GM21528 (cell line): Measurements from ENCODE around the gene ZBP1.

ENCODE experiments used
- ATAC-seq: cut with Tn5 transposase; IDR thresholded peaks from one replicate; pipeline ENCODE4 v1.9.1; 2021; ENCODE audit warnings: mild to moderate bottlenecking, moderate library complexity; ENCODE audit not compliant: unreplicated experiment, low FRiP score

The ZBP1 gene

DNA sequence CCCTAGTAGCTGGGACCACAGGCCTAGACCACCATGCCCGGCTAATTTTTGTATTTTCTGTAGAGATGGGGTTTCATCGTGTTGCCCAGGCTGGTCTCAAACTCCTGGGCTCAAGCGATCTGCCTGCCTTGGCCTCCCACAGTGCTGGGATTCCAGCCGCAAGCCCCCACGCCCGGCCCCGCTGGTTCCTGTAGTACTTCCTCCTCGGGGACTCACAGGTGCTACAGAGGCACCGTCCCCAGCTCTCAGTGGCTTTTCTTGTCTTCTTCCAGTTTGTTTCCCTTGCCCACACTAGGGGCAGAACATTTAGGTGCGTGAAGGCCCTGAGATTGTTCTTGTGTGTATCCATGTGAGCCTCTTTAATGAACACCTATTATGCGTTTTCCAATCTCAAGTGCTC lies 773 bp upstream of the ZBP1 start:
- no peak for ATAC-seq

DNA sequence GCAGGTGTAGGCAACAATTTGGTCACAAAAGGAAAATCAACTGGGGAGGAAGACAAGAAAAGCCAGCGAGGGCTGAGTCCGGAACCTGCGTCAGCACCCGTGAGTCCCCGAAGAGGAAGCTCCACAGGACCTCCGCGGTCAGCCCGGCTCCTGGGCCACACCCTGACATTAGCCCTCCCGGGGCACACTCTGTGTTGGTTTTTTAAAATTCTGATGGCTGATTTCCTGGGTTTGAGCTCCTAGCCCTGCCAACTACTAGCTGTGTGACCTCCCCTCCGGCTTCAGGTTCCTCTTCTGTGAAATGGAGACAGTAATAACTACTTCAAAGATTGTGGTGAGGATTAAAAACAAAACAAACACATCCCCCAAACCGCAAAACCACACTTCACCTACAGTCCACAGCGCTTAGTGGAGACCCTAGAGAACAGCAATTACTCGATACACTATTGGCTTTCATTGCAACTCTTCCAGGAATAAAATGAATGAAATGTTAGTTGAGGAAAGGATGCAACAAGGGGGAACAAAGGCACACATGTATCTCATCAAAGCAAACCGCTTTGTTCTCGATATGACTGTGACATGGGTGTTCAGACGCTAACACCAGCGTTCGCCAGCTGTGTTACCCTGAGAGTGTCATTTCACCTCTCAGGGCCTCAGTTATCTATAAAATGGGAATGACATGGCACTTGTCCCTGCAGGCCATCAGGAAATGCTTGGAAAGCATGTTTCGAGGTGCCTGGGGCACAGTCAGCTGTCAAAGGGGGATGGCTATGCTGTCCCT lies 985 bp downstream of the ZBP1 start:
- peak; percentile 56 for ATAC-seq

DNA sequence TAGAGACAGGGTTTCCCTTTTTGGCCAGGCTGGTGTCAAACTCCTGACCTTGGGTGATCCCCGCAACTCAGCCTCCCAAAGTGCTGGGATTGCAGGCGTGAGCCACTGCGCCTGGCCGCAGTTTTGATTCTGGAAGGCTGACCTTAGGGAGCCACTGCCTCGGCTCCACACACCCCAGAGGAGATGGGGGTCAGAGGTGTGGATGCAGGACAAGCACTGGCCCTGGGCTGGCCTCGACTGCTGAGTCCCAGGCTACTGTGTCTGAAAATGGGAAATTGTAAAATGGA lies 1.5 kb downstream of the ZBP1 start:
- no peak for ATAC-seq

DNA sequence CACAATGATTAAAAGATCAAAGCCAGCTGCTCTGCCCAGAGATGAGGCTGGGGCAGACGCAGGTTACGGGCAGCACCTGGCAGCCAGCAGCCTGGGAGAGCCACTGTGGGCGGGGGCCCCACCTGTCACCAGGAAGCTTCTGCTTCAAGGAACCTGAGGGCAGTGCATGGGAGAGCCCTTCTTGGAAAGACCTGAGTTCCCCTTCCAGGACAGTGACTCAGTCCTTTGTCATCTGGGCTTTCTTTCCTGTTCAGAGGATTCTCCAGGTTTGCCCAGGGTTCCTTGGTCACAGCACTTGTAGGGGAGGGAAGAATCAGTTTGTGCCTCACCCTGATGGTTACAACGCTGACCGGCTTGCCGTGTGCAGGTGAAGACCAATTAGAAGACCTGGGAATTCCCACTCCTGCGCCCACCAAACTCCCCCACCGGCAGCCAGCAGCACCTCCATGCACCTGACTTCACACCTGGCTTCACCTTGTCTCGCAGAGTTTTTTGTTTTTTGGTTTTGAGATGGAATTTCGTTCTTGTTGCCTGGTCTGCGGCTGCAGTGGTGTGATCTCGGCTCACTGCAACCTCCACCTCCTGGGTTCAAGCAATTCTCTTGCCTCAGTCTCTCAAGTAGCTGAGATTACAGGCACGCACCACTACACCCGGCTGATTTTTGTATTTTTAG lies 2.0 kb downstream of the ZBP1 start:
- no peak for ATAC-seq

DNA sequence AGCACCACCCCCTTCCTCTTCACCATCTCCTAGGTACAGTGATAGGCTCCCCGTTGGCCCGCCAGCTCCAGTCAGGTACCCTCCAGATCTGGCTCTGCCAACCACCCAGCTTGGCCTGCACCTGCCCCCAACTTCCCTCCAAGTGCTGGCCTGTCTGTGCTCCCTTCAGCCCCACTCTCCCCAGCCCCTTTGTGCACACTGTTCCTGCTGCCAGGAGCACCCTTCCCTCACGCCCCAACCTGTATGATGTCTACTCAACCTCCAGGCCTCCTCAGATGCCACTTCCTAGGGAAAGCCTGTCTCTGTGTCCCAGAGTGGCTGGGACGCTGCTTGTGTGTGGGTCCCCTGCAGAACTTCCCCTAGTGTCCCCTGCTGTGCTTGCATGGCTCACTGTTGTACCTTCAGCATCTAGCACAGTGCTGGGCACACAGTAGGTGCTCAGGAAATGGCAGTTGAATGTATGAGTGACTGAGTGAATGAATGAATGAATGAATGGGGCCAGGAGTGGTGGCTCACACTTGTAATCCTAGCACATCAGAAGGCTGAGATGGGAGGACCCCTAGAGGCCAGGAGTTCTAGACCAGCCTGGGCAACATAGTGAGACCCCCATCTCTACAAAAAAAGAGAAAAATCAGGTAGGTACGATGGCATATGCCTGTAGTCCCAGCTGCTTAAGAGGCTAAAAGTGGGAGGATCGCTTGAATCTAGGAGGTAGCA lies 3.0 kb downstream of the ZBP1 start:
- no peak for ATAC-seq

DNA sequence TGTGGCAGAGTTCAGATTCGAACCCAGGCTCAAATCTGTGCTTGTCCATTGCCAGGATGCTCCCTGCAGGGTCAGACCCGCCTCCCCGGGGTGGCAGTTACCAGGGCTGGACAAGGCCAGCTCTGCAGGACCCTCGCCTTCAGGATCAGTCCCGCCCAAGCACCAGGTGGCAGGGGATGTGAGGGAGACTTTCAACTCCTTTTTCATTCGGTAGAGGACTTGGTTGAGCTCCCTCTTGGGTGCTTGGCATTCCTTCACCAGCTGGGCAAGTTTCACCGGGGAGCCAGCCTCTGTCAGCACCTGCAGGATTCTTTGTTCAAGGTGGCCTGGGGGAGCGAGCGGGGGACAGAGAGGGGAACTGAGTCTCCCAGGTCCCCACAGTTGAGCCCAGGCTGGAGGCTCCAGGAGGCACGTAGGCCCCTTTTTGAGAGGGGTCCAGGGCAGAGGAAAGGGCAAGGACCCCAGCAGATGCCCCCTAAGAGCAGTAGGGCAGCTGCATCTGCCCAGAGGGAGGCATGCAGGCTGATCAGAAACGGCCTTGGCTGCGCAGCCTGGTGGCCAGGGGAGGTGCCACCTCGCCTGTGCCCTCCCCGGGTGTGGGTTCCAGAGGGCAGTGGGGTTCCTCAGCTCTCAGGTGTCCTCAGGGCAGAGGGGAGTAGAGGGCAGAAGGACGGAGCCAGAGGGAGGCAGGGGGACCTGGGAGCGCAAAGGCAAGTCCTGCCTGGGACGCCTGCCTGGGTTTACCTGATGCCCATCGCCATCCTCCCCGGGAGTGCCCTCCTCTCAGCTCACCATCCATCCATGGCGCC lies 3.9 kb downstream of the ZBP1 start:
- ATAC-seq, result no peak

DNA sequence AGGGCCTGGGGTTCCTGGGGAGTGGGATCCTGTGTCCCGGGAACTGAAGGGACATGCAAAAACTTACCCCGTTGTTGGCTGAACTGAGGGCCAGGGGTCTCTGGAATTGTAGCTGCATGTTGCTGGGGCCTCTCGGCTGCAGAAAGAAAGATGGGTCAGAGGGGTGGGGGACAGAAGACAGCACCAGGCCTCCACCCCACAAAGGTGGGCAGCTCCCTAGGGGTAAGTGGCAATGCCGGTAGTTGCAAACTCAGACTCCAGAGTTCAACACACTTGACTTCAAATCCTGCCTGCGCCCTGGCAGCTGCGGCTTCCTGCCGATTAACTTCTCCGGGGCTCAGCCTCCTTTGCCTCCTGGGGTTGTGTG lies 4.8 kb downstream of the ZBP1 start:
- ATAC-seq, result no peak

DNA sequence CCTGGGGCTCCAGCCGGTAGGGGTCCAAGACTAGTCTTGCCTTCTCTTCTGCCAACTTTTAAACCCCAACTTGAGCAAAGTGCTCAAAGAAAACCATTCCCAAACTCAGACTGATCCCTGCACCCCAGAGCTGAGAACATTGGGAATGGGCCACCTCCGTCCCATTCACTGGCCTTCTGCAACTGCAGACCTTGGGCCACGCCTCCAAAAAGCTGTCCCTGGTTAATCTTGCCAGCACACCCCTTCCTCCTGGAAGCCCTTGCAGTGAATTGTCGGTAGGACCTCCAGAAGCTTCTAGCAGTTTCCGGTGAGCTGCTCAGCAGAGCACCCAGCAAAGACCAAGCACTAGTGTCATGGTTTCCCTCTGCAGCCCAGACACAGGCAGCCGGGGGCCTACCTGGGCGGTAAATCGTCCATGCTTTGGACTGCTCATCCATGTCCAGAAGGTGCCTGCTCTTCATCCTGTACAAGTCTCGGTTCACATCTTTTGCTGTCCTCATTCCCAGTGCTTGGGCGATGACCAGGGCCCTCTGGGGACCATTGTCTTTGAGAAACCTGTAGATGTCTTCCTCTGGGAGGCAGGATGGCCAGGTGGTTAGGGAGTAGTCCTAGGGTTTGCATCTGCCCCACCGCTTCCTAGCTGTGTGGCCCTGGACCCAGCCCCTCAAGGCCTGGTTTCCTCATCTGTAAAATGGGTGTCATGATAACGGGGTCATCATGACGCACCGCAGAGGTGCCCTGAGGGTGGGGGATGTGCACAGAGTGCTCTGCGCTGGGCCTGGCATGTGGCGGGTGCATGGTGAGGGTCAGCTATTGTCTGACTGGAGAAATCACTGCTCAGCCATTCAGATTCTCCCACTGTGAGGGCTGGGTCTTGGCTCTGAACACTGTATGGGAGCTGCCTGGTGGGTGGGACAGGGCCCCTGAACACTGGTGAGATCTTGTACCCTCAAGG lies 5.5 kb downstream of the ZBP1 start:
- ATAC-seq, result no peak

DNA sequence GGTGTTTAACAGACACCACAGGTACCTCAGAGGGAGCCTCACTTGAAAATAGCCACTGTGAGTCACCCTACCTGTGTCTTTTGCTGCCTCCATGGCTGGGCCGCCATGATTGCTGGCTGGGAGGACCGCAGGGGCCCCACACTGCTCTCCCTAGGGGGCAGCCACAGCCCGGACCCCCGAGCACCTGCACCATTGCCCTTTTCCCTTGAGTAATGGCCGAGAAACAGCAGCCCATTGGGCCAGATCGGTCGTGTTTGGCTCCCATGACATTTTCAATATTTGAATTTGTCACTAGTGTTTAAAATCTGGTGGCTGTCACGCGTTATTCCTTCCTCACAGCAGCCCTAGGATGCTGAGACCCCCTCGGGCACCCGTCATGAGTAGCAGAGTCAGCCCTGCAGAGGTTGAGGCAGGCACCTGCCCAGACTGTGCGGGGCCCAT lies 6.7 kb downstream of the ZBP1 start:
- ATAC-seq, result no peak

DNA sequence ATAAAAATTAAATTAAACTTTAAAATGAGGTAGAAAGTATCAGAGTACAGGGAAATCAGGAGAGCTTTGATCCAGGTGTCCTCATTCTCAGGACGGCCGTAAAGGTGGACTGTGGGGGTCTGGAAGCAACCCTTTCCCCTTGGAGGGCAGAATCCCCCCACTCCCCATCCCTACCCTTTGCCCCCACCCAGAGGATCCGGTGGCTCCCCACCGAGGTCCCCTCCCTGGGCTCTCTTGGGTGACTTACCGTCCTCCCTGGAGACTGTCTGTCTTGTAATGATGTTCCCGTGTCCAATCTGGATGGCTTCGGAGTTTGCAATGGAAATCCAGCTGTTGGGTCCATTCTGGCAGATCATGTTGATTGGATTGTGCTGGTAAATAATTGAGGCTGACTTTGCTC lies 7.3 kb downstream of the ZBP1 start:
- ATAC-seq, result no peak

DNA sequence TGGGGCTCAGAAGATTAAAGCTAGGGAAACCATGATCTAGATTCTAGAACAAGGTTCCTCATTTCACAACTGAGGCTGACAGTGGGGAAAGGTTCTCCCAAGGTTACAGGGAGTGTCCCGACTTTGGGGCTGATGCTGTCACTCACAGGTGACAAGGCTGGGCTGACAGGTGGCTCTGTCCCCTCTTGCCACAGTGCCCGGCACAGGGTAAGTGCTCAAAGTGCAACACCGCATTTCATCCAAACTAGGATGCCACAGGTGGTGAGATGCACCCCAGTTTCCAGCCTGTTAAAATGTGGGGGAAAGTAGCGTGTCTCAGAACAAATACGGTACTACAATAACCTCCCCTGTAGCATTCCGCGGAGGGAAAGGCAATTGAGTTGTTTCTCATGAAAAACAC lies 7.8 kb downstream of the ZBP1 start:
- ATAC-seq, result no peak

DNA sequence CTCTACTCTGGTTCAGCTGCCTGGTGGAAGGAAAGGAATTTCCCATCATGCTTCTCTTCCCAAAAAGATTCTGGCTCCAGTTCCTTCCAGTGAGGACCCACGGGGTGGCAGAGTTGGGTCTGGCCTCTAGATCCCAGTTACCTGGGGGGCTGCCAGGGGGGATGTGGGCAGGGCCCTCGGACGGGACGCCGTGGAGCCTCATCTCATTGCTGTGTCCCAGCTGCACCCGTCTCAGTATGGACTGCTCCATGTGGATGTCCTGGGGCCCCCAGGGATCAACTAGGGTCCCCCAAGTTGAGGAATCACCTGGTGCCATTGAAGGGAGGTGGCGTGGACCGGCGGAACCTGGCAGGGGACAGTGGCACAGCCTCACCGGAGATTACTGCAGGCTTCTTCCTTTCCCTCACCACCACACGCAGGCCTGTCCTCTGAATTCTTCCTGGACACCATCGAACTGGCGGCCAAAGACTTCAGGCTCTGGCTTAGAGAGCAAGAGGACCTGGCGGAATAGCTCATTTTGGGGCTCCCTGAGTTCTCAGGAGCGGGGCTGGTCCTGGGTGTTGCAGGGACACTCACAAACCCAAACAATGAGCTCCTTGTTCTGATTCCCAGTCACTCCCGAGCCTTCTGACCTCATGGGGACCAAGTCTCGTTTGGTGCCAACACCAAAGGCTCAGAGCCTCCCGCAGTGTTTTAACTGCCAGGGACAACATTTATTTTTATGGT lies 8.5 kb downstream of the ZBP1 start:
- no peak for ATAC-seq

DNA sequence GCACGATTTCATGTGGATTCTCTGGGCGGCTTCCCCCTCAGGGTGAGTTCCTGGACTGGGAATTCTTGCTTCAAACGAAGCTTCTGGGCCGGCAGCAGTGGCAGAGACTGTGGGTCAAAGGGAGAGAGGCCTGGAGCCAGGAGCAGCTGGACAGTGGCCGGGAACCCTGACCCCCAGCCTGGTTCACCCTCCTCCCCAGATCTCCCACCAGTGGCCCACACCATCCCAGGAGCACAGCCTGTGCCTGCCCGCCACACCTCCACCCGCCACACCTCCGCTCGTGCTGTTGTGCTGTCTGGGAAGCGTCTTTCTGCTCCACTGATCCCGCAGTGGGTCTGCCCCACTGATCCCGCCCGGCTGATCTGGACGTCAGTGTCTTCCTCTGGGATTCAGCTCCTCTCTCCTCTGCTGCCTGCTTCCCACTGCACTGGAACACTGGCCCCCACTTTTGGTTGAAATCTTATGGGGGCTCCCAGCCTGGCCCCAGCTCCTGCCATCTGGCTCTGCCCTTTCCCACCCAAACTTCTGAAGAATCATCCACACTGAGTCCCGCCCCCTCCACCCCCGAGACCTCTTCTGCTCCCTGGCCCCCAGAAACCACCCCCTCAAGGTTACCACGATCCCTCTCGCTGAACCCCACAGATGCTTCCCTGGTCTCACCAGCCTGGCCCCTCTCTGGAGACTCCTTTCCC lies 9.8 kb downstream of the ZBP1 start:
- no peak for ATAC-seq

DNA sequence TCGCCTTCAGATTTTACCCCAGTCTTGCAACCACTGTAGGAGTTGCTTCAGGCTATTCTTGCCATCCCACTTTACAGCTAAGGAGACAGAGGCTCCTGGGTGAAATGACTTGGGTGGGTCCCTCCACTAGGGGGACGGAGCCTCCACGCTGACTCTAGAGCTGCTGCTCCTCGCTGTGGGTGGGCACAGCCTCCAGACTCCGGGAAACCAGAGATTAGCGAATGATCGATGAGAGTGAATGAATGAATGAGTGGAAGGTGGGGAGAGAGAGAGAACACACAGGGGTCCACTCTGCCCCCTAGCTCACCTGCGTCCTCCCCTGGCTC lies 10.4 kb downstream of the ZBP1 start:
- no peak for ATAC-seq

DNA sequence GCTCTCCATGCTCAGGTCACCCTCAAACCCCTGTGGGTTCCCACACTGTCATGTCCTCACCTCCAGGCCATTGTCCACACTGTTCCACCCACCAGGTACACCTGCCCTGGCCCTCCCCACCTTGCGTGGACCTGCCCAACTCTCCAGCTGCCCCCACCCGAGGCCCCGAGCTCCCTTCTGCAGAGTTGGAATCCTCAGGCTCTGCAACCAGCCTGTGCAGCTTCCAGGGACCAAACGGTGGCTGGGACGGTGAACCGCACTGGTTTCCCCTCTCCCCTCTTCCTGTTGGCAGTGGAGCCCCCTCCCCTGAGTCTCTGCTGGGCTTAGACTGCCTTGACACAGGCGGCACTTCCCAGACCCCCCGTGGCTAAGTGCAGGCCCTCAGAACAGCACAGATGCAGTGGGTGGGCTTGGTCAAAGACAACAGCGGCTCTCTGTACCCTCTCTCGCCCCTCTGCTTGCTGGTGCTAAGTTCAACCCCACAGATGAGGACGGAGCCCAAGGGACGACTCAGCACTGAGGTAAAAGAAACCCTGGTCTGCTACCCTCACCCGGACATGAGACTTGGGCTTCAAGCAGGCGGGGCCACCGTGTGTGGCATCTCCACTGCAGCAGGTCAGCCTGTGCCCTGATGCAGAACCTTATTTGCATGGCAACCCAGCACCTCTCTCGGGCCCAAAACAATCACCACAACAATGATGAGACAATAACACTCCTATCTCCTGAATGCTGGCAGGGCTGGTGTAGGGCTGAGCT lies 11.0 kb downstream of the ZBP1 start:
- ATAC-seq, result no peak

DNA sequence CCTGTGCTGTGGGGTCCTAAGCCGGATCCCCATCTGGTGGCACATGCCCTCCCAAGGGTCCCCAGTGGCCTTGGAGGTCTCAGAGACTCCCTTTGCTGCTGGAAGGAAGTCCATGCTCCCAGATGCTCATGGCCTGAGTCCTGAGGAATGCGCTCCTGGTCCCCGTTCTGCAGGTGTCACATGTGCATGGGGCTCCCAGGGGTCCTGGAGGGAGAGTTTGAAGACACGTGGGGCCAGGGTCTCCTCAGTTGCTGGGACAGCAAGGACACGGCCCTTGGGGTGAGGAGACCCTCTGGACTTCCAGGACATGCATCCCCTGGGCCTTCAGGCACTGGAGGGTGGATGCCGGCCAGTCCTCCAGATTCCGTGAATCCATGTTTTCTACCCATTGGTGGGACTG lies 11.7 kb downstream of the ZBP1 start:
- no peak for ATAC-seq

DNA sequence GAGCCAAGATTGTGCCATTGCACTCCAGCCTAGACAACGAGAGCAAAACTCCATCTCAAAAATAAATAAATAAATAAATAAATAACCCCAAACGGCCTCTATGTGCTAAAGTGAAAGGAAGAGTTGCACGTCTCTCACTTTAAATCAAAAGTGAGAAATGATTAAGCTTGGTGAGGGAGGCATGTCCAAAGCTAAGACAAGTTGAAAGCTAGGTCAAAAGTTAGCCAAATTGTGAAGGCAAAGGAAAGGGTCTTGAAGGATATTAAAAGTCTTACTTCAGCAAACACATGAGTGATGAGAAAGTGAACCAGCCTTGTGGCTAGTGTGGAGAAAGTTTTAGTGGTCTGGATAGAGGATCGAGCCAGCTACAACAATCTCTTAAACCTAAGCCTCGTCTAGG lies 14.3 kb downstream of the ZBP1 start:
- no peak for ATAC-seq

DNA sequence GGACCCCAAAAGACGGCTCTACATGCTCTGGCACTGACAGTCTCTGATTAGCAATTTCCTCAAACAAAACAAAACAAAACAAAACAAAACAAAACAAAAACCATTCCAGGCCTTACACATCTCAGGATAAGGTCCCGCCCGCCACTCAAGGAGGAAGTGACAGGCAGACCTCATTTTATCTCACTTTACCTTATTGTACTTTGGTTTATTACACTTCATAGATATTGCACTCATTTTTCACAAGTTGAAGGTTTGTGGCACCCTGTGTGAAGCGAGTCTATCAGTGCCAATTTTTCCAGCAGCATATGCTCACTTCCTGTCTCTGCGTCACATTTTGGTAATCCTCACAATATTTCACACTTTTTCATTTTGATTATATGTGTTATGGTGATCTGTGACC lies 15.2 kb downstream of the ZBP1 start:
- no peak for ATAC-seq
